HG03354 (cell line): ENCODE data around the gene FGFR2.

Experiments
- ATAC-seq: cut with Tn5 transposase; IDR thresholded peaks from one replicate; pipeline ENCODE4 v1.9.1; 2021; ENCODE audit warnings: mild to moderate bottlenecking; ENCODE audit not compliant: unreplicated experiment, poor library complexity, severe bottlenecking

FGFR2 gene

DNA sequence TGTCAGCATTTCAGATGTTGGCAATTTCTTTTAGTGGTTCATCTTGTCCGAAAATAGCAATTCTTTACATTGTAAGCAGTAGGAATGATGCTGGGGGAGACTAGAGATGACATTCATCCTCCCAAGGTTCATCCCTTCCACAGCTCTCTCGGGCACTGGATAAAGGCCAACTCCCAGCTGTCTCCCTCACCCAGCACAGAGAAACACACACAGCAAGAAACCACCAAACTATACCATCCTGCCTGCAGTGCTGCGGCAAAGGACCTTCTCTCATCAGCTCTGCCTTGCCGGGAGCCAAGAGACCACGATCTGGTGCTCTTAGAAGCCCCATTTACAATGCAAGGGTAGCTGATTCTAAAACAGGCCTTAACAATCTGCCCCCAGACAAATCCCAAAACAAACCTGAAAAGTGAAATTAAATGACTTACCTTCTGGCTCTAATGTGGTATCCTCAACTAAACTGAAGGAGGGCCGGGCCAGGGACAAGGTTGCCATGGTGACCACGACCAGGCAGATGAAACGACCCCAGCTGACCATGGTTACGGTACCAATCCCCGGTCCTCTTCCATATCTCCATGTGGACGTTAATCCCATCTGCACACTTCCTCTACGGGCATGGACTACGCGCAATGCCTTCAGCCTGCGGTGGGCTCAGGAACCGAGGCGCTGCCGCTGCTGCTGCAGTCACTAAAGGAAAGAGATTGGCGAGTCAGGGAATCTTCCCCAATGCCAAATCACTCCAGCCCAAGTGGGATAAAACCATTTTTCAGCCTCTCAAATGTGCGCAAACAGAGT is 4.8 kb downstream of the FGFR2 start:
- no peak for ATAC-seq

GRCh38 chr10:121592155-121592890 is 5.9 kb downstream of the FGFR2 start:
- ATAC-seq: no peak

DNA sequence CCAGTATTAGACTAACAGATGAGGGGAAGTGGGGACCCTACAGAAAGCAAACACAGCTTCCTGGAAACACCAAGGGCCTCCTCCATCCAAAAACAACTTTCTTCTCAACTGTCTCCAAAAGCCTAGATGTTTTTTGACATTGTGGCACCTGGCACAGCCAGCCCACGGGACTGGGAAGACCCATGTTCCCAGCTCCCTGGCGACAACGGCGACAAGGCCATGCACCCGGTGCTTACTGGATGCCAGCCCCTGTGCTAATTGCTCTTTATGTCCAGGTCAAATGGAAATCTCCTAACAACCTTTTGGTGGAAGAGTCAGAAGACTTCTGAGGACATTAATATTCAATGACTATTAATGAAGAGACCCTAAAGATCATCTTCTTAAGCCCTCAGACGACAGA is 7.1 kb downstream of the FGFR2 start:
- no peak for ATAC-seq

GRCh38 chr10:121590772-121591171 is 7.5 kb downstream of the FGFR2 start:
- ATAC-seq: no peak

DNA sequence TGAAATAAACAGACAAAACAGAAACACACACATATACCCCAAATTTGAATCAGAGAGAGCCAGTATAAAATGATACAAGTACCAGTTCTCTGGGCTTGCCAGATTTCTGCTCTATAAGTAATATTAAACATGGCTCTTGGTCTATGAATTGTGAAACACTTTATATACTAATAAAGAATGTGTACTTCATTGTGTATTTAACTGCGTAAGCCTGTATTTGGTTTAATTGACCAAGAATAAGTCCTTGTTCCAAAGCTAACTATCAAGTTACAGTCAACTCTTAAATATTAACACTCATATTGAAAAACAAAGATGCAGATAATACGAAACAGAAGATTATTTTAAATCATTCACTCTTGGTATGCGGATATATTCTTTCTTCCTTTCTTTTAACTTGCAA is 8.7 kb downstream of the FGFR2 start:
- ATAC-seq: no peak

DNA sequence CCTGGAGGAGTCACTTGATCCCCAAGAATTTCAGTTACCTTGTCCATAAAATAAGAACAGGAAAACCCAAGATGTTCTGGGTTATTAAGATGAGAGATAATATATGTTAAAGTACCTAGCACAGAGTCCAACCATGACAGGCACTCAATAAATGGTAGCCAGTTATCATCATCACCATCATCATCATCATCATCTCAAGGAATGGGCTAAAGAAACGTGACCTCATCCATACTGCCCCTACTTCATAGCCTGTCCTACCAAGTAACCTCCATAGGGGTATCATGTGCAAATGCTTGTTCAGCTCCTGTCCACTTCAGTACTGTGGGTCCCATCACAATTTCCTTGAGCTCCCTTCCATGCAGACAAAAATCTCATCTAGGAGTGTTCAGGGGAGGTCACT is 14.4 kb downstream of the FGFR2 start:
- no peak for ATAC-seq

DNA sequence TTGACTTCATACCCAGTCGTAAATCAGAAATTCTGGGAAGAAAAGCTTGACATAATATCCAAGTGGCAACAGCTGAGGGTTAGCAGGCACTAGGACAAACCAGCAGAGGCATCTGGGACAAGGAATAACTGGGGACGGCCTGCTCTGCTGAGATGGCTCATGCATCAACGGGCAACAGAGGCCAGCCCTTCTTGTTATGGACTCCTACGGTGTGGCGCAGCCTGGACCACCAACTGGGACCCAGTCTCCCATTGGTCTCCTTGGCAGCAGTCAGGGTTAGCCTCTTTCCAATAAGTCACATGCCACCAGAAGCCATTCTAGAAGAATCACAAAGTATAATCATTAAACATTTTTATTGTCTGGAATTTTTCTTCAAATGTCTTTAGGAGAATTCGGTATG is 15.0 kb downstream of the FGFR2 start:
- no peak for ATAC-seq

DNA sequence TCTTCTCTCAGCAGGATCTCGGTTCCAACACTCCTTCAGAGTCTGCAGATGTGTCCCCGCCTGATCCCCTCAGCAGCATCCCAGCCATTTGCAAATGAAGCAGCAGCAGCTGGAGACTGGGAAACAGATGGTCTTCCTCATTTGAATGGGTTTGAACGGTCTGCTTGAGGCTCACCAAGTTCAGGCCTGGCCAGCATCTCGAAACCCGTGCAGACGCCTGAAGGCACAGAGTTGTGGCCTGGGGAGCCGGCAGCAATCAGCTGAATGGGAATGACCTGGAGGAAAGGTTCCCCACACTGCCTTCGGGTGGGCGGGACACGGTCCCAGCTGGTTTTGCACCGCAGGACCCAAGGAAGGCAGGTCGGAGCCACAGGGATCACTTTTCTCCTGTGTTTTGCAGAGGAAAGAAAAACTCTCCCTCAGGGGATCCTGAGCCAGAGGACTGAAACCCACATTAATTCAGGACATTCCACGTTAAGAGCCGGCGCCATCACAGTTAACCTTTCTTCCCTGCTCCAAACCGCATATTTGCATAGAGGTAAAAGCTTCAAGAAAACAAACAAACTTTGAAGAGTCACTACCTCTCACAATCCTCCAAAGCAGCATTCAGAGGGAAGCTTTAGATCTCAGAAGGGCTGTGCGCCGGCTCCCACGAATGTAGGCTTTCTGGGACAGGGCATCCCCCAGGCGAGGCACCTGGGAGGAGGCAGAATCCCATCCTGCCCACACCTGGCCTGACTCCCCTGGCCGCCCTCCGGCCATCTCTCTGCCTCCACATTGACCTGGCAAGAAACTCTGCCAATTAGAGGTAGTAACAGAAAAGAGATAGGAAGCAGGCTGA is 17.7 kb downstream of the FGFR2 start:
- no peak for ATAC-seq

DNA sequence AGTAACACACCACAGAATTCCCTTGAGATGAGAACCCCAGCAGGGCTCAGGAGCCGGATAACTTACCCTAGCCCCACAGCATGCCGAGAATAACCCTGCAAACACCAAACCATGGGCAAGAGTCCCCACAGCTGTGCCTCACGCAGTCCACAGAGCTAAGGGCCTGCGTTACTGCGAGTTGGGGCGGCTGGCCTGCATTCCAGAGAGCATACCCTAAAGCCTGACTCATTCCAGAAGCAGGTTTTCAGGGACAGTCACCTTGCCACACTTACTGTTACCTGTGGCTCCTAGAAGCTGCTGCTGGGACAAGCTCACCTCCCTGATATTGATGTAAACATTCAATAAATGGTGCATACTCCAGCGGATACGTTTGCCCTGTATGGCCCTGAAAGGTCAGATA is 18.6 kb downstream of the FGFR2 start:
- no peak for ATAC-seq

DNA sequence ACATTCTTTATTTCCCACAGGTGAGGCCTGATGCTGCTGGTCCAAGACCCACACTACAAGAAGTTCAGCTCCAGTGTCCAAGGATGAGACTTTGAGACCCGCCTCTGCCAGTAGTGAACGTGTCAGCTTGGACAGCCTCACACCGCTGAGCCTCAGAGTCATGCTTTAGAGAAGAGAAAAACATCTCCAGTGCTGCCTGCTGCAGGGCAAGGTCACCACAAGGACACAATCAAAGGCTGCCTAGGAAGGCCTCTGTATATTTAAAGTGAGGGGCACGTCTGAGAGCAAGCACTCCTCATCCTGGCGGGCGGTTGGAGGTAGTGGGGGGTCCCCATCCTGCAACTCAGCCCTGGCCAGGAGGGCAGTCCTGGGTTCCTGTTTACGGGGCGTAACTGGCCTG is 19.3 kb downstream of the FGFR2 start:
- no peak for ATAC-seq

DNA sequence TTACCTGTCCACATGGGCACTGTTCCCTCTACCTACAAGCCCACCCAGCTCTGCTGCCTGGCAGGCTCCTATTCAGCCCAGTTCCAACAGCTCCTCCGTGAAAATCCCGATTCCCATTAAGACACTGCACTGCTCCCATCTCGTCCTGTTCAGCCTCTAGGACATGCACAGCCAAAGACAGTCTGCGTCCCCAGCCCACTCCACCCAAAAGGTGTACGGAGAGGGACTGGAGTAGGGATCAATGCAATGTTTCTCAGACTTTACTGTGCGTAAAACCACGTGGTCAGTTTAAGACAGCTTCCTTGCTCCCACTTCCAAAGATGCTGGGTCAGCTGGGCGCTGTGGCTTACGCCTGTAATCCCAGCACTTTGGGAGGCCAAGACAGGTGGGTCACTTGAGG is 19.9 kb downstream of the FGFR2 start:
- ATAC-seq: no peak

DNA sequence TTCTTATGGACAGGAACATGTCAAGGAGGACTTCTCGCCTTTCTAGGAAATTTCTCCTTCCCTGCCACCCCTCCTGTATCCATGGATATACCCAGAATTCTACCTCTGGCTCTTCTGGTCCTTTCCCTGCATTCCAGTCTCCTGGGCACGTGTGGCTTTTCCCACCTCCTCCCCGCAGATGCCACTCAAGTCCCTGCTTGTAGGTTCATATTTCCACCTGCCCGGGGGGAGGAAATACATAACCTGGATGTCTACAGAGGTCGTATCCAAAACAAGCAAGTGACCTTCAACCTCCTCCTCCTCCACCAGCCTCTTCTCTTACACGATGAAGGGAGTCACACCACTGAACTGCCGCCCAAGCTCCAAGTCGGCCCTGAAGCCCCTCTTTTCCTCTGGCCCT is 20.7 kb downstream of the FGFR2 start:
- ATAC-seq: no peak

DNA sequence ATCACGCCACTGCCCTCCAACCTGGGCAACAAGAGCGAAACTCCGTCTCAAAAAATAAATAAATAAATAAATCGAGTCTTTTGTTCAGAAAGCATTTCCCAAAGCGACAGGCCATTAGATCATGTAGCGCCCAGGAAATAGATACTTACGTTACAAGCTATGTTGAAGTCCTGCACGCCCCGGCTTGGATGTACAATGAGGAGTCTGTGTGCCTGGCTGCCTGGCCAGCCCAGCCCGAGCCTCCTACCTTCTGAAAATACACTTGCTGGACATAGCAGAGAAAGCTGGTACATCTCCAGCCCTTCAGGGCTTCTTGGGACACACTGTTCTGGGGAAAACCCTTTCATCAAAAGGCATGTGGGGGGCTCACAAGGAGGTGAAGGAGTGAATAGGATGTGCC is 22.1 kb downstream of the FGFR2 start:
- ATAC-seq: no peak

- no peak for ATAC-seq
Measured at GRCh38 chr10:121574519-121575166, 23.6 kb downstream of the FGFR2 start.

DNA sequence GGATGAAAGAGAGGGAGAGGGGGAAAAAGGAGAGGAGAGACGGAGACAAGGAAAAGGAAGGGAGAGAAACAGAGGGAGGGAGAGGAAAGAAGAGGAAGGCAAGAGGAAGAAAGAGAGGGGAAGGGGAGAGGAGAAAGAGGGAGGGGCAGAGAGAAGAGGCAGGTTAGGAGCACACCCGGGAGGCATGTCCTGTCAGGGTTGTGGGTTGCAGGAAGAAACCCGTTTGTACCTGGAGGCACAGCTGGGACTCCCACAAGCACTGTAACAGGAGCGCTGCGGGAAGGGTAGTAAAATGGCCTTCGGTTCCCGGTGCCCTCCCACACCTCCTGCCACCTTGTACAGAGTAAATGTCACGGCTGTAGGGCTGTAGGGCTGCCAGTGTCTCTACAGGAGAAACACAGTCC is 24.7 kb downstream of the FGFR2 start:
- ATAC-seq: no peak

- ATAC-seq: no peak
Measured at GRCh38 chr10:121572859-121573537, 25.2 kb downstream of the FGFR2 start.

GRCh38 chr10:121570315-121570714 is 27.9 kb downstream of the FGFR2 start:
- no peak for ATAC-seq

DNA sequence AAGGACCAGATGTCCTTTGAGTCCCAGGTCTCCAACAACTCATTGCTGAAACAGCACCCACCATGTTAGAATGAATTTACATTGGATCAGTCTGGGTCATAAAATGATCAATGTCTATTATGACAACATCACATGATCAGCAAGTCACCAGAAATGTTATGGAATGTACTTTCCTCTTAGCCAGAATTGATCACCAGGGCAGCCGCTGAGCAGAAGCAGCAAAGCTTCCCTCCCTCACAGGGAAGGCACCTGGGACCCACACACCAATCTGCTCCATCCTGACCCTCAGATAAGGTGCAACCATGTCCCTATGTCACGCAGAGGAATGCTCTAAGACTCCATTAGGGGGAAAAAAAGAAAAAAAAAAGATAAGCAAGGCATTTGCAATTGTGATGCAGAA is 30.0 kb downstream of the FGFR2 start:
- ATAC-seq: no peak

- no peak for ATAC-seq
Measured at GRCh38 chr10:121567569-121567968, 30.7 kb downstream of the FGFR2 start.

DNA sequence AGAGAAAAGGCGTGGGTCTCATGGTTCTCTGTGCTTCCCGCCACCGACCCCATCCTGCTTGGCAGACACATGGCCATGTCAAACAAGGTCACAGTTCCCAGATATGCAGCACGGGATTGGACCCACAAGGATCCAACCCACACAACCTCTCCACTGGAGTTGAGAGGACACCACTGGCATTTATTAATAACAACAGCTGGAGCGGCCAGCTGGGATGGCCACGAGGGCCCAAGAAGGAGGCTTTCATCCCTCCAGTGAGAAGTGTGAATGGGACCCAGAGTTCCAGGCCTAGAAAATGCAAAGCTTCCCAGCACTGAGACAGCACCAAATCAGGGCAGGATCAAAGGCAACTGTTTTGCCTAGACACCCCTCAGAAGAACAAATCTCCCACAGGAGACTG is 31.5 kb downstream of the FGFR2 start:
- no peak for ATAC-seq
